Brain microvascular endothelial cell (primary cell): ENCODE data around the gene CACNB2.

ENCODE experiments used
- DNase-seq: peaks from one replicate; pipeline ENCODE4 v3.0.0-alpha.2; 2020
- H3K27ac ChIP-seq: fragments of 250-450 bp; sonication (Bioruptor Pico); 2 replicates; pipeline ENCODE4 v1.5.1; 2020; ENCODE audit warnings: mild to moderate bottlenecking, moderate library complexity
- H3K27me3 ChIP-seq: fragments of 250-450 bp; sonication (Bioruptor Pico); replicated peaks from 2 replicates; pipeline ENCODE4 v1.5.1; 2020; ENCODE audit warnings: mild to moderate bottlenecking
- H3K36me3 ChIP-seq: fragments of 250-450 bp; sonication (Bioruptor Pico); replicated peaks from 2 replicates; pipeline ENCODE4 v1.5.1; 2020; ENCODE audit warnings: mild to moderate bottlenecking
- H3K4me3 ChIP-seq: 2 replicates; pipeline ENCODE4 v1.5.1; 2011; ENCODE audit warnings: low read depth, mild to moderate bottlenecking, control low read depth, low read length, moderate library complexity
- in situ Hi-C: cut with HindIII; loops from 2 replicates; pipeline ENCODE4 v1.10.0; 2017; ENCODE audit warnings: low sequenced_read_pairs, low pct_ligation_motif_present
- TF ChIP-seq, protein P1 (sequence below): IDR thresholded peaks from 2 replicates; pipeline ENCODE4 v1.5.1; 2011; ENCODE audit warnings: low read depth, mild to moderate bottlenecking, moderate library complexity, low read length, control low read depth, inconsistent platforms; ENCODE audit errors: missing control alignments

Gene CACNB2

DNA sequence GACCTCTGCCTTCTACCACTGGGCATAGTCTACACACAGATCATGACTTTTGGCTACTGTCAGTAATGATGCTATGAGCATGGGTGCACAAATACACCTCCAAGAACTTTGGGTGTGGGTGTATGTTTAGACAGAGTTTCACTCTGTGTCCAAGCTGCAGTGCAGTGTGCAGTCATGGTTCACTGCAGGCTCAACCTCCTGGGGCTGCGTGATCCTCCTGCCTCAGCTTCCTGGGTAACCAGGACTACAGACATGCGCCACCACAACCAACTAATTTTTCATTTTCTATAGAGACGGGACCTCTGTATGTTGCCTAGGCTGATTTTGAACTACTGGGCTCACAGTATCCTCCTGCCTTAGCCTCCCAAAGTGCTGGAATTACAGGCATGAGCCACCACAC lies 316.8 kb downstream of the CACNB2 start:
- TF ChIP-seq, protein P1, sequence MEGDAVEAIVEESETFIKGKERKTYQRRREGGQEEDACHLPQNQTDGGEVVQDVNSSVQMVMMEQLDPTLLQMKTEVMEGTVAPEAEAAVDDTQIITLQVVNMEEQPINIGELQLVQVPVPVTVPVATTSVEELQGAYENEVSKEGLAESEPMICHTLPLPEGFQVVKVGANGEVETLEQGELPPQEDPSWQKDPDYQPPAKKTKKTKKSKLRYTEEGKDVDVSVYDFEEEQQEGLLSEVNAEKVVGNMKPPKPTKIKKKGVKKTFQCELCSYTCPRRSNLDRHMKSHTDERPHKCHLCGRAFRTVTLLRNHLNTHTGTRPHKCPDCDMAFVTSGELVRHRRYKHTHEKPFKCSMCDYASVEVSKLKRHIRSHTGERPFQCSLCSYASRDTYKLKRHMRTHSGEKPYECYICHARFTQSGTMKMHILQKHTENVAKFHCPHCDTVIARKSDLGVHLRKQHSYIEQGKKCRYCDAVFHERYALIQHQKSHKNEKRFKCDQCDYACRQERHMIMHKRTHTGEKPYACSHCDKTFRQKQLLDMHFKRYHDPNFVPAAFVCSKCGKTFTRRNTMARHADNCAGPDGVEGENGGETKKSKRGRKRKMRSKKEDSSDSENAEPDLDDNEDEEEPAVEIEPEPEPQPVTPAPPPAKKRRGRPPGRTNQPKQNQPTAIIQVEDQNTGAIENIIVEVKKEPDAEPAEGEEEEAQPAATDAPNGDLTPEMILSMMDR = no peak
- in situ Hi-C loops = no loop called here

DNA sequence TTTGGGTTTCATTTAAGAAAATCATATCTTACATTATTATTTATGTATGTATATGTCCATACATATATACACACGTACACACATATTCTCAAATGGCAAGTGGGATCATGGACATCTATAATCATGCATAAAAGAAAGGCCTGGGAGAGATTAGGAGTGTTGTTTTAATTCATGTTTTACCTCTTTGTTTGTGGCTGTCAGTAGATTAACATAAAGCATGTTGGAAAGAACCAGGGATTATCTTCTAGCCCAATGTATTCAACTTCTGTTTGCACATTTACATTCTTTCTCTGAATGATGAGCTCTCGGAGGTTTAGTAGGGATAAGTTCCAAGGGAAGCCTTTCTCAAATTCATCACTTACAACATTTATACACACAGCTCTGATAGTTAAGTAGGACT lies 319.8 kb downstream of the CACNB2 start:
- in situ Hi-C loops = no loop called here
- TF ChIP-seq, protein P1 = no peak
- DNase-seq = no peak
- no peak overlapping the region for H3K27ac ChIP-seq
- no peaks in the 10 kb centered on the region for H3K27me3 ChIP-seq
- no peaks in the 10 kb centered on the region for H3K36me3 ChIP-seq
- no peak overlapping the region for H3K4me3 ChIP-seq

More for the DNA sequence above, 316.8 kb downstream of the CACNB2 start:
- Histone ChIP-seq H3K4me3 (no peak overlapping the region), H3K27ac (no peak overlapping the region), H3K36me3 (no peaks in the 10 kb centered on the region), H3K27me3 (no peaks in the 10 kb centered on the region)
- no peak for DNase-seq

GRCh38 chr10:18463673-18464211 lies 323.5 kb downstream of the CACNB2 start:
- in situ Hi-C loops = no loop called here
- DNase-seq = no peak
- H3K36me3 ChIP-seq = no peaks in the 10 kb centered on the region
- TF ChIP-seq, protein P1 = no peak
- H3K27ac ChIP-seq = no peak overlapping the region
- no peaks in the 10 kb centered on the region for H3K27me3 ChIP-seq
- H3K4me3 ChIP-seq = no peak overlapping the region

DNA sequence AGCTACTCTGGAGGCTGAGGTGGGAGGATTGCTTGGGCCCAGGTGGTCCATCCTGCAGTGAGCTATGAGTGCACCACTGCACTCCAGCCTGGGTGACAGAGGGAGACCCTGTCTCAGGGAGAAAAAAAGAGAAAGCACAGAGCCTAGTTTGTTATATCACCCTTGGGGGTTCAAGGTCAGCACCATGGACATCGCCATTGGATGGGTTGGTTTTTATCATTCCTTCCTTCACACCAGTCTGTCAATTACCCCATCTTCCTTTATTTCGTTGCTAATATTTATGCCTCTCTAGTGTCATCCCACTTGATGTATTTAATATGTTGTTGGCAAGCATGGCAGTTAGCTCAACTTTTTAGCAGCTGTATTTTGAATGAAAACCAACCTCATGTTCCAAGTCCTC lies 328.9 kb downstream of the CACNB2 start:
- no peak for DNase-seq
- H3K36me3 ChIP-seq = no peaks in the 10 kb centered on the region
- TF ChIP-seq, protein P1 = no peak
- no peak overlapping the region for H3K27ac ChIP-seq
- H3K27me3 ChIP-seq = no peaks in the 10 kb centered on the region
- no peak overlapping the region for H3K4me3 ChIP-seq
- in situ Hi-C loops = no loop called here

GRCh38 chr10:18472977-18473376 lies 332.8 kb downstream of the CACNB2 start:
- Histone ChIP-seq H3K4me3 (no peak overlapping the region), H3K36me3 (no peaks in the 10 kb centered on the region), H3K27me3 (no peaks in the 10 kb centered on the region), H3K27ac (no peak overlapping the region)
- in situ Hi-C loops = no loop called here
- TF ChIP-seq, protein P1 = no peak
- no peak for DNase-seq
